Stimulated activated naive CD8-positive, alpha-beta T cell treated with anti-CD3 and anti-CD28 coated beads, Interleukin-15, Interleukin-2, amounts not matched to agents 100 U/mL and 50 U/mL, for 24 hours (primary cell): ENCODE results near the gene NCMAP.

ENCODE experiments used
- ATAC-seq: fragments of 150-1000 bp; cut with Tn5 transposase; one replicate; pipeline ENCODE4 v1.10.0; 2021
- DNase-seq: peaks from one replicate; pipeline ENCODE4 v3.0.0; 2021

The NCMAP gene

GRCh38 chr1:24570265-24571125 lies 14.6 kb downstream of the NCMAP start:
- ATAC-seq (no peak), DNase-seq (no peak)

DNA sequence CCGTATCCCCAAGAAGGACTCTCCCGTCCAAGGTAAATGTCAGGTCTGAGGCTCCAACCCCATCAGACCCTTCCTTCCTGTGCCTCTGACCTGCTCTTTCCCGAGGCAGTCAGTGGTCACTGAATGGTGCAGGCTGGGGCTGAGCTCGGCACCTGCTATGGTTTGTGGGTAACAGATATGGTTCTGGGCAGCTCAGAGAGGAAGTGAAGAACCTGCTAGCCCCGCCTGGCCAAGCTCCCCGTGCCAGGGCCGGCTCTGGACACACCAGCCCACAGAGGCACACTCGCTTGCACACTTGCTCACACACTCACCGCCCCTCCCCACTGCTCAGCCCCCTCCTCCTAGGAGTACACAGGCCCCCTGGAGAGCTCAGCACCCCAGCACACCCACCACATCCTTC lies 16.4 kb downstream of the NCMAP start:
- no peak for ATAC-seq
- no peak for DNase-seq

- ATAC-seq: no peak
- DNase-seq: no peak
Observed at GRCh38 chr1:24575905-24576587, 20.2 kb downstream of the NCMAP start.

- DNase-seq (no peak), ATAC-seq (no peak)
Observed at GRCh38 chr1:24578846-24579245, 23.0 kb downstream of the NCMAP start.

DNA sequence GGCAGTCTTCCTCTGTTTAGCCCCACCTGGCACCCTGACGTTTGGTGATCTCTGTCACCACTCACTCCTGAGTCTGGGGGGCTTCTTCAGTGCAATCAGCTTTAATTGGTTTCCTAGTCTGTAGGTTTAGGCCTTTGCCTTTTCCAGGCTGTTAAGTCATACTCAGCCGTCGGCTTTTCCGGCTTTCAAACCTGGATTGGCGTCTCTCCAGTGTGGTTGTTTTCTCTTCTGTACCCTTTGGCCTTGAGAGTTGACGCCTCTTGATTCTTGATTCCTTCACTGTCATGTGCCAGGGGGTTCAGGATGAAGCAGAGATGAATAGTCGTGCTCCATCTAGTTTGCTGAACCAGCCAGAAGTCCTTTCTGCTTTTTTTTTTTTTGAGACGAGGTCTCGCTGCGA lies 24.9 kb downstream of the NCMAP start:
- ATAC-seq (no peak), DNase-seq (no peak)

GRCh38 chr1:24584171-24584647 lies 28.3 kb downstream of the NCMAP start:
- ATAC-seq (no peak), DNase-seq (no peak)

GRCh38 chr1:24586119-24586518 lies 30.2 kb downstream of the NCMAP start:
- no peak for ATAC-seq
- no peak for DNase-seq

DNA sequence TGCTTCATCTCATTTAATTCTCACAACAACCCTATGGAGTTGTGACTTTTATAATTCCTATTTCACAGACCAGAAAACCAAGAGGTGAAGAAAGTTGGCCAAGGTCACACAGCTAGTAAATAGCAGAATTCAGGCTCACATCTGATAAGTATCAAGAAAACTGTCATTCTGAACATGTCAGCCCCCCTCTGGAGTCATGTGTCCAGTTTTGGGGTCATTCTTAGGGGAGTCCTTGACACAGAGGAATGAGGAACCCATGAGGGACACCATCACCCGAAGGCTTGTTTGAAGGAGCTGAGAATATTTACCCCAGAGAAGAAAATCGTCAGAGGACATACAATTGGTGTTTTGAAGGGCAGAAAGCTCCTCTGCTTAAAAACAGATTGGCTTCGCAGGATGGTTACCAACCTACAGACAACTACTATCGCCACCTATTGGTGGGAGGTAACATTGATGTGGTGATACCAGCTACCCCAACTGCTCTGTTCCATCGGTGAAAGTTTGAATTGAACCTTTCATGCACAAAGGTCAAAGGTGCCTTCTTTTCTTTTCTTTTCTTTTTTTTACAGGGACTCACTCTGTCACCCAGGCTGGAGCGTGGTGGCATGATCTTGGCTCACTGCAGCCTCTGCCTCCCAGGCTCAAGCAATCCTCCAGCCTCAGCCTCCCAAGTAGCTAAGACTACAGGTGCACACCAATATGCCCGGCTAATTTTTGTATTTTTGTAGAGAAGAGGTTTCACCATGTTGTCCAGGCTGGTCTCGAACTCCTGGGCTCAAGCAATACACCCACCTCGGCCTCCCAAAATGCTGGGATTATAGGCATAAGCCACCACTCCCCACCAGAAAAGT lies 31.3 kb downstream of the NCMAP start:
- DNase-seq (peak; percentile 37), ATAC-seq (peak; percentile 87)

- DNase-seq (no peak), ATAC-seq (no peak)
Observed at GRCh38 chr1:24588573-24588972, 32.7 kb downstream of the NCMAP start.

GRCh38 chr1:24589200-24589599 lies 33.3 kb downstream of the NCMAP start:
- DNase-seq (no peak), ATAC-seq (no peak)

- ATAC-seq (no peak), DNase-seq (no peak)
Observed at GRCh38 chr1:24591781-24592180, 35.9 kb downstream of the NCMAP start.

- DNase-seq: no peak
- ATAC-seq: no peak
Observed at GRCh38 chr1:24594328-24594598, 38.4 kb downstream of the NCMAP start.

DNA sequence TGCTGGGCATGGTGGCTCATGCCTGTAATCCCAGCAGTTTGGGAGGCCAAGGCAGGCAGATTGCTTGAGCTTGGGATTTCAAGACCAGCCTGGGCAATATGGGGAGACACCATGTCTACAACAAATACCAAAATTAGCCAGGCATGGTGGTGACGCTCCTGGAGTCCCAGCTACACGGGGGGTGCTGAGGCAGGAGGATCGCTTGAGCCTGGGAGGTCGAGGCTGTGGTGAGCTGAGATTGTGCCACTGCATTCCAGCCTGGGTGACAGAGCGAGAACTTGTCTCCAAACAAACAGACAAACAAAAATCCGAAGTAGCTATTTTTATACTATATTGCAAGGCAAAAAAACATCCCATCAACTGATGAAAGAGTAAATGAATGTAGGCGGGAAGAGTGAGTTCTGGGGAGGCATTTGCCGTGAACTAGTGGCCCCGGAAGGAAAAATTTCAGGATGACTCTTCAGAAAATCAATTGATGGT lies 40.6 kb downstream of the NCMAP start:
- ATAC-seq: no peak
- no peak for DNase-seq

GRCh38 chr1:24599265-24599664 lies 43.4 kb downstream of the NCMAP start:
- ATAC-seq (no peak), DNase-seq (no peak)

DNA sequence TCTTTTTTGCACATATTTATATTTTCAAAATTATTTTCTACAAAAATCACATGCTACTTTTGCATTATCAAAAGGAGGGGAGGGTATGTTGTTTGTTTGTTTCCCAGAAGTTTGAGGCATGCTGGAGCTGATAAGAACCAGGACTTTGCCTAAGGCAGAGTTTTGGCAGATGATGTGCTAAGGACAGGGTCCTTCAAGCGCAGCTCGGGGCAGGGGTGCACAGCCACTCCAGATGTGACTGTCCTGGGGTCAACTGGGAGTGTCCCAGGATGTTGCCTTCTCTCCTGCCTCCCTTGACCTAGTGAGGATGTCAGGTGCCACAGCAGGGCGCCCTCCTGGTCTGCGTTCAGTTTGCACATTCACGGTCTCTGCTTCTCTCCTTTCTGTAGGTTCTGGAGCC lies 44.7 kb downstream of the NCMAP start:
- ATAC-seq (no peak), DNase-seq (no peak)

GRCh38 chr1:24605534-24606295 lies 49.8 kb downstream of the NCMAP start:
- no peak for ATAC-seq
- DNase-seq: no peak

- ATAC-seq: no peak
- no peak for DNase-seq
Observed at GRCh38 chr1:24606296-24606605, 50.4 kb downstream of the NCMAP start.

DNA sequence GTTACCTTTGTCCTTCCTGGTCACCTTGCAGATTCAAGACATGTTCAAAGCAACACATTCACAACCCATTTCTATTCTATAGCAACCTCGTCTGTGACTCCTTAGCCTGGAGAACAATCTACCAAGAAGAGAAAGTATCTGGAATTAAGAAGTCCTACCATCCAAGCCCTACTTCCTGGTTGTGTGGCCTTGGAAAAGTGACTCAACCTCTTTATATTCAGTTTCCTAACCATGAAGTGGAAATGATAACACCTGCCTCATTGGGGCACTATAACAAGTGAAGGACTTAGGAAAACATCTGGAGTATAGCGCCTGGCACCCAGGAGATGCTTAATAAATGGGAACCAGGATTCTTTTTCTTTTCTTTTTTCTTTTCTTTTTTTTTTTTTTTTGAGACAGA lies 50.7 kb downstream of the NCMAP start:
- DNase-seq: no peak
- ATAC-seq: no peak

GRCh38 chr1:24609949-24610517 lies 54.1 kb downstream of the NCMAP start:
- ATAC-seq: no peak
- DNase-seq: no peak

DNA sequence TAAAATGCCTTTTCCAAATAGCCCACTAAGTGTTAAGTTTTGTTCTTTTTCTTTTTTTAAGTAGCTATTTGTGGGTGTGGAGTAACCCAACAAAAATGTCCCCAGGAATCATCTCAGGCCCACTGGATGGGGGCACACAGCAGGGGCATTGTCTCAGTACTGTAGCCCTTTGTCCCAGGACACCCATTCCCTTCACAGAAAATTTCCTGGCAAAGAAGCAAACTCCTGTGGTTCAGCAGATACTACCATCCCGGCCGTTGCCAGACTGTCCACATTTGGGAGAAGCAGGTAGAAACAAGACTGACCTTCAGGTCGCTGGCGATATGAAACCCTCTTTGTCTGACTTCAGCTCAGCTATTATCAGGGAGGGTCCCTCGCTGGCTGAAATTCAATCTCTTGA lies 63.5 kb downstream of the NCMAP start:
- ATAC-seq (no peak), DNase-seq (no peak)

- no peak for DNase-seq
- ATAC-seq: no peak
Observed at GRCh38 chr1:24620678-24621077, 64.8 kb downstream of the NCMAP start.

- no peak for ATAC-seq
- DNase-seq: no peak
Observed at GRCh38 chr1:24621121-24621520, 65.2 kb downstream of the NCMAP start.
